ENCODE results near the gene LMOD3. TPM values are rescaled to one million over a fixed set of nuclear protein-coding genes. Genes with fewer than 3 reads are reported as not detected.

Gene LMOD3
- total and polyA plus RNA-seq, 2 of the 4 experiments (the other 2 are of a cell fraction): not detected

GRCh38 chr3:69108811-69109210 is 13.6 kb downstream of the LMOD3 start:
- Histone ChIP-seq H2BK5ac (ENCODE audit: low read depth, low read length, poor library complexity, severe bottlenecking) (no peak overlapping the region), H2BK15ac (ENCODE audit: low read depth, low read length) (no peak overlapping the region), H3K9me3 (ENCODE audit: control insufficient read depth, insufficient read depth, low read length) (no peaks in the 10 kb centered on the region), H3K56ac (ENCODE audit: extremely low read depth, insufficient read depth, low read length) (no peak overlapping the region), H4K8ac (ENCODE audit: low read depth in 2 of 2, low read length in 2 of 2) (no peak overlapping the region), H3K4me1 (ENCODE audit: control insufficient read depth, insufficient read depth, low read length) (no peaks in the 10 kb centered on the region), H3K79me1 (ENCODE audit: low read depth in 1 of 2, low read length in 2 of 2) (no peaks in the 10 kb centered on the region), H3K14ac (replicated peaks; ENCODE audit: low read depth, low read length) (no peak overlapping the region), H4K91ac (ENCODE audit: insufficient read depth, low read depth, low read length) (no peak overlapping the region), H4K20me1 (ENCODE audit: insufficient read depth, low read length) (no peaks in the 10 kb centered on the region), H2AFZ (replicated peaks; ENCODE audit: low read length, poor library complexity) (no peak overlapping the region), H2AK9ac (replicated peaks; ENCODE audit: low read depth, low read length, poor library complexity) (no peak overlapping the region), H3K36me3 (ENCODE audit: control insufficient read depth, insufficient read depth, low read length) (peaks cover 7% of the 10 kb centered on the region), H2BK120ac (ENCODE audit: low read depth, low read length) (no peak overlapping the region), H2BK20ac (ENCODE audit: low read depth, low read length) (no peak overlapping the region), H3K4ac (ENCODE audit: low read depth, low read length) (no peak overlapping the region), H3K23ac (ENCODE audit: low read depth, low read length) (no peak overlapping the region), H3K4me3 (ENCODE audit: insufficient read depth, low read depth, low read length) (no peak overlapping the region), H4K5ac (ENCODE audit: low read depth, low read length) (no peak overlapping the region), H3K27ac (ENCODE audit: insufficient read depth, low read length) (no peak overlapping the region), H3K9me1 (ENCODE audit: insufficient read depth, low read length) (no peaks in the 10 kb centered on the region), H3K4me2 (ENCODE audit: low read depth, low read length) (no peak overlapping the region), H3K9ac (ENCODE audit: low read depth, low read length) (no peak overlapping the region), H3K18ac (ENCODE audit: low read depth, low read length) (no peak overlapping the region), H2AK5ac (ENCODE audit: low read depth, low read length) (no peak overlapping the region), H3K27me3 (ENCODE audit: control insufficient read depth, insufficient read depth, low read length) (no peaks in the 10 kb centered on the region)
- no TSS peak for BruUV-seq (replicated peaks)
- ATAC-seq (ENCODE audit: low read depth) (no peak), DNase-seq (no peak)
- POLR2A ChIA-PET (ENCODE audit: unreplicated experiment): no interaction called here
- intact Hi-C loops (cut with micrococcal nuclease) (no loop called here), dilution Hi-C loops (cut with HindIII; ENCODE audit: low sequenced_read_pairs, unreplicated experiment) (no loop called here), in situ Hi-C loops (cut with MboI; ENCODE audit: low sequenced_read_pairs) (no loop called here)
- CTCF ChIA-PET: interaction anchor here (1.0 to 1.2 kb wide), 3 partner anchors 9 to 13 kb away, joined by 3 to 4 read pairs (median 3); partner anchors contain the start of gene LMOD3
- WGBS, 2 experiments (ENCODE audit: extremely low coverage in 2 of 2, insufficient read length in 1 of 2): no CpG with 5 or more reads among the region's 5 CpGs
- TF ChIP-seq BHLHE40 (IDR thresholded peaks at IDR 0.05; ENCODE audit: low read depth, low read length) (no peak), CHD1 (IDR thresholded peaks at IDR 0.05; ENCODE audit: low read depth, low read length) (no peak), USF2 (IDR thresholded peaks at IDR 0.05; ENCODE audit: low read depth, low read length) (no peak), ELK1 (IDR thresholded peaks at IDR 0.05; ENCODE audit: borderline replicate concordance, low read depth, low read length) (no peak), CEBPB (IDR thresholded peaks at IDR 0.05; ENCODE audit: low read depth, low read length) (no peak), FOS (IDR thresholded peaks at IDR 0.05; ENCODE audit: low read depth, low read length) (no peak)
- TF ChIP-seq, protein P1, sequence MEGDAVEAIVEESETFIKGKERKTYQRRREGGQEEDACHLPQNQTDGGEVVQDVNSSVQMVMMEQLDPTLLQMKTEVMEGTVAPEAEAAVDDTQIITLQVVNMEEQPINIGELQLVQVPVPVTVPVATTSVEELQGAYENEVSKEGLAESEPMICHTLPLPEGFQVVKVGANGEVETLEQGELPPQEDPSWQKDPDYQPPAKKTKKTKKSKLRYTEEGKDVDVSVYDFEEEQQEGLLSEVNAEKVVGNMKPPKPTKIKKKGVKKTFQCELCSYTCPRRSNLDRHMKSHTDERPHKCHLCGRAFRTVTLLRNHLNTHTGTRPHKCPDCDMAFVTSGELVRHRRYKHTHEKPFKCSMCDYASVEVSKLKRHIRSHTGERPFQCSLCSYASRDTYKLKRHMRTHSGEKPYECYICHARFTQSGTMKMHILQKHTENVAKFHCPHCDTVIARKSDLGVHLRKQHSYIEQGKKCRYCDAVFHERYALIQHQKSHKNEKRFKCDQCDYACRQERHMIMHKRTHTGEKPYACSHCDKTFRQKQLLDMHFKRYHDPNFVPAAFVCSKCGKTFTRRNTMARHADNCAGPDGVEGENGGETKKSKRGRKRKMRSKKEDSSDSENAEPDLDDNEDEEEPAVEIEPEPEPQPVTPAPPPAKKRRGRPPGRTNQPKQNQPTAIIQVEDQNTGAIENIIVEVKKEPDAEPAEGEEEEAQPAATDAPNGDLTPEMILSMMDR (conservative IDR thresholded peaks at IDR 0.05; ENCODE audit: low read depth, low read length): no peak
